ENCODE data around the gene A3GALT2.
"Not testable (repeated sequence)": the region's sequence is repeated elsewhere in the genome, so short reads cannot be mapped to it uniquely, and the experiment has no call there.

Gene A3GALT2

DNA sequence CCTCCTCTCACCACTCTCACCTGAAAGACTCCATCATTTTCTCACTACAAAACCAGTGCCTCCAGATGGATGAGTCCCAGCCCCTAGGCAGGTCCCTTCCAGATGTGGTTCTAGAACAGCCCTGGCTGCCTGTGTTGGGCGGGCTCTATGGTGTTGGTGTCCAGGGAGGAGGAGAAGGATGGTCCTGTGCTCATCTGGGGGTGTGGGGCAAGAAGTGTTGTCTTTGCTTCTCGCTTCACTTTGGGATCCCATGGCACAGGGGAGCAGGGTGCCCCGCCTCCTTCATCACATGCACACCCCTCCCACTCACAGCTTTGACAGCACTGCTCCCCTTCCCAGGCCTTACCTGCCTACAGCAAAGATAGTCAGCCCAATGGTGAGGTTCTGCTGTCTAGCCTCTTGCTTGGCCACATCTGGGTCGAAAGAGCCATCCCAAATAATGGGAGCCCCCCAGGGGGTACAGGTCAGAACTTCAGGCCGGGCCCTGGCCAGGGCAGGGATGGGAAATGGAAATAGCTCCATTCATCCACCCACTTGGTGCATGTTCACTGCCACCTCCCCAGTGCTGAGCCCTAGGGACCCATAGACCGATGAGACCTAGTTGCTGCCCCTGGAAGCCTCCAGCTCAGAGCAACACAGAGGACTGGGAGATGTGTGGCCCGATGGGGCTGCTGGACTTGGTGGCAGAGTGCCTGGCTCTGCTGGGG is 9.0 kb downstream of the A3GALT2 start:
- DNase-seq: no peak

DNA sequence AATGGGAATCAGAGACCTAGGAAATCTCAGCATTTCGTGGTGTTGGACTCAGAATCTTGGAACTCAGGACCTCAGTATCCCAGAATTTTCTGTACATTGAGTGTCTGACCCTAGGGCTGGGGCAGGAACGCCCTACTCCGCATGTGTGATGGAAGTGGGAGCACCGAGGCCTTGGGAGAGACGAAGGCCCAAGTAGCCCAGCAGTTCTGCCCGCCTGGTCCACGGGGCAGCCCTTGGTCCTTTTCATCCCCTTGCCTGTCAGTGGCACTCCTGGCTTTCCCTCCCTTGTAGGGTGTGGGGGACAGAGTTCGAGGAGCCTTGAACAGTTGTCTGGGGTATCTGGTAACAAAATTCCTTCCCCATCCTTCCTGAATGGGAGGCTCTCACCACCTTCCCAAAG is 10.2 kb downstream of the A3GALT2 start:
- no peak for DNase-seq

DNA sequence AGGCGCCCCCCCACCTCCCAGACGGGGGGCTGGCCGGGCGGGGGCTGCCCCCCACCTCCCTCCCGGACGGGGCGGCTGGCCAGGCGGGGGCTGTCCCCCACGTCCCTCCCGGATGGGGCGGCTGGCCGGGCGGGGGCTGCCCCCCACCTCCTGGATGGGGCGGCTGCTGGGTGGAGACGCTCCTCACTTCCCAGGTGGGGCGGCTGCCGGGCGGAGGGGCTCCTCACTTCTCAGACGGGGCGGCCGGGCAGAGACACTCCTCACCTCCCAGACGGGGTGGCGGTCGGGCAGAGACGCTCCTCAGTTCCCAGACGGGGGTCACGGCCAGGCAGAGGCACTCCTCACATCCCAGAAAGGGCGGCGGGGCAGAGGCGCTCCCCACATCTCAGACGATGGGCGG is 11.5 kb downstream of the A3GALT2 start:
- DNase-seq: not testable (repeated sequence)

DNA sequence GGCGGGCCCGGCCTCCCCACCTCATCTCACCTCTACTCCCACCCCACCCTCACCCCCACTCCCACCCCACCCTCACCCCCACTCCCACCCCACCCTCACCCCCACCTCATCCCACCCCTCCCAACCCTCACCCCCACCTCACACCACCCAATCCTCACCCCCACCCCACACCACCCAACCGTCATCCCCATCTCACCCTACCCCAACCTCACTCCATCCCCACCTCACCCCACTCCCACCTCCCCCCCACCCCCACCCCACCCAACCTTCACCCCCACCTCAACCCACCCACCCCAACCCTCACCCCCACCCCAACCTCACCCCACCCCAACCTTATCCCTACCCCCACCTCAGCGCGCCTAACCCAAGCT is 13.4 kb downstream of the A3GALT2 start:
- no peak for DNase-seq

DNA sequence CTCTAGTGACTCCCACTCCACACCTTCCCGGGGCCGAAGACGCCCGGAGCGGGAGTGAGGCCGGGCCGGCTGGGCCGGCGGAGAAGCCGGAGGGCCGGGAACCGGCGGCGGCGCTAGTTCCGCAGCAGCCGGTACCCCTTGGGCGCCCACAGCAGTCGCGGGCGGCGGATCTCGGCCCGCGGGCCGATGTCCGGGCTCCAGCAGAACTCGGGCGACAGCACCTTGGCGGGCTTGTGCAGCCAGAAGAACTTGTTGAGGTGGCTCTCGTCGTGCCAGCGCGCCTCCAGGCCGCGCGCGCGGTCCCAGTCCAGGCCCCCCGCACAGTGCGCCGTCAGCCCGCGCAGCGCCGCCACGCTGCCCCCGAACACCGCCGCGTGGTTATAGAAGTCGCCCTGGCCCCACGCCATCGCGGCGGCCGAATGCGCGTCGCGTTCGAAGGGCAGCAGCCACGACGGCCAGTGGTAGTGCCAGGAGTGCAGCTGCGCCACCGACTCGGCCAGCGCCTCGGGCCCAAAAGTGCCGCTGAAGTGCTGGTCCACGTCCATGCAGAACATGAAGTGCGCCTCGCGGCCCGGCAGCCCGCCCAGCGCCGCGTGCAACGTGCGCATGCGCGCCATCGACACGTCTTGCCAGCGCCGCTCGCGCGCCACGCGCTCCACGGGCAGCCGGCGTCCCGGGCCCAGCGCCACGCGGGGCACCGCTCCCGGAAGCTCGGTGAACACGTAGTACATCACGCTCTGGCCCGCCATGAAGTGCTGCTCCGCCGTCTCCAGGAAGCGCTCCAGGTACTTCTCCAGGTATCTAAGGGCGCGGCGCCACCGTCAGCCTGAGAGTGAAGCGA is 14.0 kb downstream of the A3GALT2 start:
- DNase-seq: peak in 1 of 2 donors; percentile 14

DNA sequence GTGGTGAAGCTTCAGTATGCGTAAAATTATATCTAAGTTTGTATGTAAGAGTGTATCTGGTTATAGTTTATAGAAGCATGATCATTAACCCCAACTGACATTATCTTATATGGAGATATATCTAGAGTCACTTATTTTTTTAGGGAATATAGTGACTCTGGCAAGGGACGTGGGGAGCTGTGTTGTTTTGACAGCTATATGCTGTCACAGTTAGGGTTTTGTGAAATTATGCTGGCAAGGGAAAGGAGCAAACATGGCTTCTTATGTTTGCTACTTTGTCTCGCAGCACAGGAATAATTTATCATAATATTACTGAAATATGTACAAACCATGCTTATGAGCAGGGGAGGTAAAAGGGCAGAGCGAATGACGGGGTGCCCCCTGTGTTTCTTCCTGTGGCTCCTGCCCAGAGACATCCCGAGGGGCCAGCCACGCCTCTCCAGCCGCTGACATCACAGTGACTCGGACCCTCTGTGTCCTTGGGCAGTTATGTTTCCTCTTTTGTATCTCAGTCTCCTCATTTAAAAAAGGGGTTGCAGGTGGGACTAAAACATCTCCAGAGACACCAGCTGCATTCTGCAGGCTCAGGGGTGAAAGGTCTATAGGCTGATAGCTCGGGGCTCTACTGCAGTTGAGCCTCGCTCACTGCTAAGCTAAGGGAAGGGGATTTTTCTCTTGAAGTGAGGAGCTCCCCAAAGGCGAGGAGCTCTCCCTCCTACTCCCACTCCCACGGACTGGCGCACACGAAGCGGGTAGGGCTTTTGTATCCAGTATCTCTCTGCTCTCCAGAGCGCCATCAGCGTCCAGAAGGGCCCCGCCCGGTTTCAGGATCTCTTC is 14.9 kb downstream of the A3GALT2 start:
- no peak for DNase-seq

DNA sequence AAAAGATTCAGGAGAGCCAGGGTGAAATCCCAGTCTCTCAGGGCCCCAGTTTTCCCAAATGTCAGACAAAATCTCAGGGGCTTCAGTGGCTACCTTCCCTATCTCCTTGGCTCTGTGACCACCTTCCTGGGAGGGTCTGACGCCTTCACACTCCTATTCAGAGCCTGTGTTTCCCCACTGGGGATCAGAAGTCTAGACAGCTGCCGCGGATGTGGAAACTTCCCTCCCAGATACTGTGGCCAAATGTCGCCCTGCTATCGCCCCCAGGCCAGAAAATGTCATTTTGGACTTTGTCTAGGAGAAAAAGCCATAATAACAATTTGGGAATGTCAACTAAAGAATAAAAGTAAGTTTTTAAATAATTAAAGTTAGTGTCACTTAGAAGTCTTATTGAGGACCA is 15.9 kb downstream of the A3GALT2 start:
- DNase-seq: no peak

DNA sequence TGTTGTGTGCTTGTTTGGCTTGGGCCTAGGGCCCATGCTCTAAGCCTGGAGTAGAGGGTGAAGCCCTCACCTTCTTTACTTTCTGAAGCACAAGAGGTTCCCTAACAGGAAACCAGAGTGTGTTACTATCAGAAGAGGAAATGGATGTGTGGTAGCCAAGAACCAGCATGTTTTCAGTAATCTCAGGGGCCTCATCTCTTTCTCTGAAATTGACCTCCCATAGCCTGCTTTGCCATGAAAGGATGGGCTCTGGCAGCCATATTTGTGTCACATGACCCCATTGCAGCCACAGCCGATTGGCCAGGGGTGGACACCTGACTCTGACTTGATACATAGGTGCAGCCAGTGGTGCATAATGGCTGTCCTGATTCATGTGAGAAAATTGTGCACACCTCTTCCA is 18.6 kb downstream of the A3GALT2 start:
- DNase-seq: peak; percentile 20 to 23

DNA sequence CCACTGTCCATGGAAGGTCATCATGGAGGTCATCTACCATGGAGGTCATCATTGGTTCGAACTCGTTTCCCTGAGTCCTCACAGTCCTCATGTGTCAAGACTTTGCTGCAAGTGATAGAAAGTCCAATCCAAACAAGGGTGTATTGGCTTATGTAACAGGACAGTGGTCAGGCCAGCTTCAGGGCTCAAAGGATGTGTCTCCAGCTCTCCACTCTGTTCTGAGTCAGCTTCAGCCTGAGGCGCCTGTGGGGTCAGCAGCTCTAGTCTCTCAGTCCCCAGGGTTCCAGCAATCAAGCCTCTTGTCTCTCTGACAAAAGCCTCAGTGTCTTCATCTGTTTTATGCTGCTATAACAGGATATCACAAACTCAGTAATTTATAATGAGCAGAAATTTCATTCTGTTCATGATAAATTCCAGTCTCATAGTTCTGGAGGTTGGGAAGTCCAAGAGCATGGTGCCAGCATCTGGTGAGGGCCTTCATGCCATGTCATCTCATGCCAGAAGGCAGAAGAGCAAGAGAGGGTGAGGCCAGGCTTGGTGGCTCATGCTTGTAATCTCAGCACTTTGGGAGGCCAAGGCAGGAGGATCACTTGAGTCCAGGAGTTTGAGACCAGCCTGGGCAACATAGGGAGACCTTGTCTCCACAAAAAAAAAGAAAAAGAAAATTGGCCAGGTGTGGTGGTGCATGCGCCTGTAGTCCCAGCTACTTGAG is 19.5 kb downstream of the A3GALT2 start:
- DNase-seq: no peak

DNA sequence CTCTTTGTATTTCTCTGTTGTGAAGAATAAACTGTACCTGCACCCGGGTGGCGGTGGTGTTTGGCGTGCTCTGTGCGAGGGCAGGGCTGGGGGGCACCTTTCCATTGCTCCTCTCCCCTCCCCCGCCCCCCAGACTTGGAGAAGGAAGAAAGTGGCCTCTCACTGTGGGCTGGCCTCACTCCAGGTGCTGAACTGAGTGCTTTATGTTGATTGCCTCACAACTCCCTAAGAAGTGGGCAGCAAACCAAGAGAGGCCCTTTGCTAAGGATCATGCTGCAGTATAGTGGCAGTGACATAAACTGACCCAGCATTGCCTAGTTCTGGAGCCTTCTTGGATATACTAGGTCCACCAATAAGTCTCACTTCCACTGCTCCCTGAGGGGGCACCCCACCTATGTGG is 20.2 kb downstream of the A3GALT2 start:
- DNase-seq: no peak

DNA sequence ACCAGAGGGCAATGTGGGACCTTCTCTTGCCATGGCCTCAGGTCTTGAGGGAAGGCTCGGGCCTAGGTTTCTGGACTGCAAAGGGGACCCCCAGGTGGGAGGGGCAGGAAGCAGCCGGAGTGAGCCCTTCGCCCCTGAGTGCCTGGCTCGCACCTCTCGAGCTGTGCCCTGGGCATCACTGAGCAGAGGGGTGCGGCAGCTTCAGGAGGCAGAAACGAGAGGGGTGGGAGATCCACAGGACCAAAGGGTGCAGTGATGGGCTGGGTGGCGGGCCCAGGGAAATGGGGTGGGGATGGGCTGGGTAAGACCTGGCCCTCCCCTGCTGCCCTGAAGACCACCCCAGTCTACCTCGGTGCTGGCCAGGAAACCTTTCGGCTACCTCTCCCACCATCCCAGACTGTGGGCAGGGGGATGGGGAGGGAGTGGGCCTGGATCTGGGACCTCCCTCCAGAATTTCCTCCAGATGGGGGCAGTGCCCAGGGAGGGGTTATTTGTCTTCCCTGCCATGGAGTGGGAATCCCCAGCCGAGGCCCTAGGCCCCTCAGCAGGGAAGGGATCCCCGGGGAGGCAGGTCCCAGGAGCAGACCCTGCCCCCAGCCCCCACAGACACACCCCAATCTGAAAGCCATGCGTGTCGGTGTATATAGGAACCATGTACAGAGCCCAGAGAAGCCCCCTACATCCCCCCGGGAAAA is 21.3 kb downstream of the A3GALT2 start:
- DNase-seq: no peak

DNA sequence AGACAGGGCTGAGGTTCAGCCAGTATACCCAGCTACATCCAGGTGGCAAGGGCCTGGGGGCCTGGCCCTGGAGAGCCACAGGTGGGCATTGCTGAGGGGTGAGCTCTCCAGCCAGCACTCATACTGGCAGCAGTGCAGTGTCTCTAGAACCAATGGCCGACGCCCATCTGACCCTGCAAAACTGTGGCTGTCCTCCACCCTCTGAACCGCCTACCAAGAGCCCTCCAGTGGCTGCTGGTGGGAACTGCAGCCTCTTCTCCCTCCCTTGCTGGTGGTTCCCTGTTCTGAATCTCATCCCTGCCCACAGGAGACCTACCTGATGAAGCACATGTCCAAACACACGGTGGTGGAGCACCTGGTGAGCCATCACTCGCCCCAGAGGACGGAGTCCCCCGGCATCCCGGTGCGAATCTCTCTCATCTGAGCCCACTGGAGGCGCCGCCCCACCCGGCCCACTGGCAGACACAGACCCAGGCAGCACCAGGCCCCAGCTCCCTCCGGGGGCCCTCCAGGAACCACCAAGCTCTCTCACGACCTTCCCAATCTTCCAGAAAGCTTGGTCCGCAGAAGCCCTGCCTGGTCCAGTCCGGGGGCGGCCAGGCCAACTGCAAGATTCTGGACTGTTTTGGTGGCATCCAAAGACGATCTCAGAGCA is 22.1 kb downstream of the A3GALT2 start:
- DNase-seq: peak; percentile 67 to 76

DNA sequence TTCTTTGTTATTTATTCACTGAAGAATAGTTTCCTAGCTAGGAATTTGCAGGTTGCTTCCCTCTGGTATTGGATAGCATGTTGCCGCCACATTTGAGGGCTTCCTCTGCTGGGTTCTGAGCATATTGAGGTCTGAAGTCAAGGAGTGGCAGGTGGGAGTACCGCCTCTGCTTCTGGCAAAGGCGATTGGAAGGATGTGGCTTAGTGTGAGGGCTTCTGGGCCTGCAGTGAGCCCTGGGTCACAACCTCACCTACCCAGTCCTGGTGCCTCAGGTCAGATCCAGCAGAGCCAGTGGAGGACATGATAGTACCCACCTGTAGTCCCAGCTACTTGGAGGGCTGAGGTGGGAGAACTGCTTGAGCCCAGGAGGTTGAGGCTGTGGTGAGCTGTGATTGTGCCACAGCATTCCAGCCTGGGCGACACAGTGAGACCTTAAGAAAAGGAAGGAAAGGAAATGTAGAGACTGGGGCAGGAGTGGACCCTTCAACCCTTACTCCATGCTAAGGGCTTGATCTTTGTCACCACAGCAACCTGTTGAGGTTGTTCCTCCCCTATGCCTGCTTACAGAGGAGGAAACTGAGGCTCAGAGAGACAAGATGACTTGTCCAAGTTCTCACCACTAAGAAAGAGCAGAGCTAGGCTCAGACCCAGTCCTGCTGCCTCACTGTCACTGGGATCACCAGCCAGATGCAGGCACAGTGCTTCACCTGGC is 22.8 kb downstream of the A3GALT2 start:
- no peak for DNase-seq

DNA sequence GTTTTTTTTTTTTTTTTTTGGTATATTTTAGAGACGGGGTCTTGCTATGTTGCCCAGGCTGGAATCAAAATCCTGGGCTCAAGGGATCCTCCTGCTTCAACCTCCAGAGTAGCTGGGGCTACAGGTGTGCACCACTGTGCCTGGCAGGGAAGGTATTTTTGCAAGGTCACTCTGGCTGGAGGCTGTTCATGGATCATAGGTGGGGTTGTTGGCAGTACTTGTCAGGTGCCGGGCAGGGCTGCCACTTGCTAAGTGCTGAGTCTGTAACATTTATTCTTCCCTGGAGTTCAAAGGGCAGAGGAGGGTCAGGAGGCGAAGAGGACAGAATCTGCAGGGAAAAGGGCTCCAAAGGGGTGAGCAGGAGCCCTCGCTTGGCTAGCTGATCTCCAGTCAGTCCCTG is 24.1 kb downstream of the A3GALT2 start:
- DNase-seq: no peak

DNA sequence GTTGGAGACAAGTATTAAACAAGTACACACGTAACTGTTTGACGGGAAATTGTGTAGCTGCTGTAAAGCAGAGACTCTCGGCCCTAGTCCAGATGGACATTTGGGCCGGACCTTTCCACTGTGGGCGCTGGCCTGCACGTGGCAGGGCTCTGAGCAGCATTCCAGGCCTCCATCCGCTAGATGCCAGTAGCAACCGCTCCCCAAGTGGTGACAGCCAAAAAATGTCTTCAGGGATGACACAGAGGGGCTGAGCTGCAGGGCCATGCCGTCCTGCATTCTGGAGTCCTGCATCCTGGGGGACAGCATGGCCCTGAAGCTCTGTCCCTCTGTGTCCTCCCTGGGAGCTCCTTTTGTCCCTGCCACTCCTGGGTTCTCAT is 24.8 kb downstream of the A3GALT2 start:
- no peak for DNase-seq

DNA sequence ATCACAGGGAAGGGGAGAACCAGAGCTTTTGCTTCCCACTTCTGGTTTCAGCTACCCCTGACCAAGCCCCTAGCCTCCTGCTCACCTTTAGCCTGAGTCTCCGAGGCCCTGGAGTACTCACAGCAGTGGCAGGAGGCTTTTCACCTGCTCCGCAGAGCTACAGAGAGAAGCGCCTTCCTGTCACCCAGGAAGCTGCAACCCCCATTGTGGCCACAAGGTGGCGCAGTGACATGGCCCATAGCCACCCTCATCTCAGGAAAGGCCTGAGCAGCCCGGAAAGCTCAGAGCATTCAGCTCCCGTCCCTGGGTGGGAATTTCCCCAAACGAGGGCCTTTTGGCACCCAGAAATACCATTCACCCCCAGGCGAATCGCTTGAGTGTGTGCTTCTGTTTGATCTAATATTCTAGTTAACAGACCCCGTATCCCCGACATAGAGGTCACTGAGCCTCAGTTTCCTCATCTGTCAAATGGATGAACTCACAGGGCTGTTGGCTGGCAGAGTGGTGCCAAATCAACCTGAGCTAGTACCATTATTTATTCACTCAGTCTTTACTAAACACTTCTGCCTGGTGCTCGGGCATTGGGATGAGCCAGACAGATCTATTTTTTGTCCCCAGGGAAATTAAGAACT is 25.3 kb downstream of the A3GALT2 start:
- DNase-seq: peak; percentile 91

DNA sequence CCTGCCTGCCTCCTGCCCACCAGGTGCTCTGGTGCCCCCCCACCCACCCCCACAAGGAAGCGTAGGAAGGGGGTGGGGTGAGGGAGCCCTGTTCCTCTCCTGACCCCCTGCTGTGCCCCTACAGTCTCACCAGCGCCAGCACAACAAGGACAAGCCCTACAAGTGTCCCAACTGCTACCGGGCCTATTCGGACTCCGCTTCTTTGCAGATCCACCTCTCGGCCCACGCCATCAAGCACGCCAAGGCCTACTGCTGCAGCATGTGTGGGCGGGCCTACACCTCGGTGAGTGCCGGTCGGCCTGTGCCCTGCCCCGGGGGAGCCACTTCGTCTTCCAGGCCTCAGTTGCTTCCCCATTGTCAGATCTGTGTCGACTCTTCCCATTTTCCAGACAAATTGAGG is 25.9 kb downstream of the A3GALT2 start:
- DNase-seq: no peak

DNA sequence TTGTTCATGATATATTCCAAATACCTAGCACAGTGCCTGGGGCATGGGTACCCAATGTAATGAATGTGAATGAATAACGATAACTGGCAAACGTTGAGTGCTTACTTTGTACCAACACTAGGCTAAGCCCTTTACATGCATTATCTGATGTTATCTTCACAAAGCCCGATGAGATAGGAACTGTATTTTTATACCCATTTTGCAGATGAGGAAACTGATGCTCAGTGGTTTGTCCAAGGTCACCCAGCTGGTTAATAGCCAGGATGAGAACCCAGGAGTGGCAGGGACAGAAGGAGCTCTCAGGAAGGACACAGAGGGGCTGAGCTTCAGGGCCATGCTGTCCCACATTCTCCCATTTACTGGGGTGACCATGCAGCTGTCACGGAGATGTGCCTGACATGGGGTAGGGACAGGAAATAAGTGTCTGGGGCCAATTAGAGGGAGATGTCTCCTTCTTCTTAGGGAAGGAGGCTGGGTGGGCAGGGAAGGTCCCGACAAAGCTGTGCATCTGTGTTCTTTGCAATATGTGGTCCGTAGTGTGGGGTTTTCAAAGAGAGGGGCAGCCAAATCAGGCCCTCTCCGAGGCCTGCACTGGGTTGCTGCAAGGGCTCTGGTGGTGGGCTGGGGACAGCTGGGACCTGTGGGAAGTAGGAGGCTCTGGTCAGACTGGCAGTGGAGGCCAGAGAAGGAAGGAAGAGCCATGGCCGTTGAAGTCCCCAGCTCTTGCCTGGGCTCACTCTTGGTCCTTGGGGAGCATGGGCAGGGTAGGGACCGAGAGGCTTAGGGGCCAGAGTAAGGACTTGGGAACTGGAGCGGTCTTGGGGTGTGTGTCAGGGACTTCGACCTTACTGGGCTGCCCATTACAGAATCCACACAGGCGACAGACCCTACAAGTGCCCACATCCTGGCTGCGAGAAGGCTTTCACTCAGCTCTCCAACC is 26.6 kb downstream of the A3GALT2 start:
- no peak for DNase-seq

DNA sequence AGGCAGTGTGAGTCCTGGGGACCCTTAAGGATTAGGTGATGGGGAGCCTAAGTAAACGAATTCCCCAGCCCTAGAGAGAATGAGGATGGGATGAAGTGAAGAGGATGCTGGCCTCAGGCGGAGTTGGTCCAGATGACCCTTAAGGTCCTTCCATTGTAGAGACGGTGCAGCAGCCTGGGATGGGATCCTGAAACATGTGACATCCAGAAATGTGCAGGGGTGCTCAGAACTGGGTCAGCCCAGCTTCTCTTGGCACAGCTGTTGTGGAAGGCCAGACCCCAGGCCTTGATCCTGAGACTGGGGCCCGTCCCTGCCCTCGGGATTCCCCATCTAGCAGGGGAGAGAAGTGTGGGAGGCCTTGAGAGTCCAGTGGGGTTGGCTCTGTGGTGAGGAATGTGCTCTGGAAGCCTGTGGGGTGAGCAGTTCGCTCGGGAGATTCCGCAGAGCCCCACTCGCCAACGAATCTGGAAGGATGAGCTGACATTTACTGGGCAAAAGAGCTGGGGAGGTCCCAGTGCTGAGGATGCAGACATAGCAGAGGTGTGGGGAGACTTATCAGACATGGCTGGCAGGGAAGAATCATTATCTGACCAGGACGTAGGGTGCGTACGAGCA is 28.1 kb downstream of the A3GALT2 start:
- DNase-seq: no peak
